ENCODE measurements around the gene BARHL1.

Gene BARHL1

DNA sequence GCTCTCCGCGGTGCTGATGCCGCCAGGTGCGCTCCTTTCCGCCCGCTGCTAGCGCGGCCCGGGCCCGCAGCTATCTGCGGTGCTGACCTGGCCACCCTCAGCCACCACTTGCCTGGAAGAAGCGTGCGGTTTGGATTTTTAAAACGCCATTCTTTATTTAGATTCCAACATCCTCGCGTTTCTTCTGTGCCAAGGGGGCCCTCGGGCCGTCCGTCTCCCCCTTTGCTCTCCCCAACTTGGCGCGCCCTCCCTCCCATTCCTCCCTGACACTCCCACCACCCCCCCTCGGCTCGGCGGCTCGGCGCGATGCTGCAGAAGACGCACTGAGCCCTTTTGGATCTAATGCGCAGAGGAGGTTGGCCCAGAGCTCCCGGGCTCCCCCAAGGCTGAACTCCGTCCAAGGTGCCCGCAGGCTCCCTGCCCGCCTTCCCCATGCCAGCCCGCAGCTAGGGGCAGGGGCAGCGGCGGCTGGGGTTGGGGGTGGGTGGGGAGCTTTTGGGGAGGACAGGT lies at the start of gene BARHL1:
TSS of gene BARHL1 (plus strand) at position 331 of the 510 bp plus-strand sequence. CDS start 192 bp downstream, outside the sequence.
- TF ChIP-seq GATA2 (IDR thresholded peaks at IDR 0.05; ENCODE audit: low read depth, low read length) = no peak
- no peak for TF ChIP-seq GATA3 (IDR thresholded peaks at IDR 0.05; ENCODE audit: low read depth, low read length)

DNA sequence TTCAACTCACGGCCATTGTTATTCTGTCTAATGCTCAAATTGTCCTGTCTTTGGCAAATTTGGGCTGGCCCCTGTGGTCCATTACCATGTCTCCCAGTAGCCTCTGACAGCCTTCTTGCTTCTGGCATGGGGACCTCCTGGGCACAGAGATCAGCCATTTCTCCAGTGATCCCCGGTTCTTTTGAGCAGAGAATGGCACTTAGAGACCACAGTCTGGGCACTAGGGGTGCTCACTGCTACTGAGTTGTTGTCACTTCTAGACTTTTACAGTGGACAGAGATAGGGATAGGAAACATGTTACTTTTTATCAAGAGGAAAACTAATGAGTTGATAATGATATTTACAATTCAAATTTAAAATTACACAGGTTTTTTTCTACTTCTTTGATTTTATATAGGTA lies 47.6 kb upstream of the BARHL1 start:
- no peak for TF ChIP-seq GATA3 (IDR thresholded peaks at IDR 0.05; ENCODE audit: low read depth, low read length)
- TF ChIP-seq GATA2 (IDR thresholded peaks at IDR 0.05; ENCODE audit: low read depth, low read length) = no peak

DNA sequence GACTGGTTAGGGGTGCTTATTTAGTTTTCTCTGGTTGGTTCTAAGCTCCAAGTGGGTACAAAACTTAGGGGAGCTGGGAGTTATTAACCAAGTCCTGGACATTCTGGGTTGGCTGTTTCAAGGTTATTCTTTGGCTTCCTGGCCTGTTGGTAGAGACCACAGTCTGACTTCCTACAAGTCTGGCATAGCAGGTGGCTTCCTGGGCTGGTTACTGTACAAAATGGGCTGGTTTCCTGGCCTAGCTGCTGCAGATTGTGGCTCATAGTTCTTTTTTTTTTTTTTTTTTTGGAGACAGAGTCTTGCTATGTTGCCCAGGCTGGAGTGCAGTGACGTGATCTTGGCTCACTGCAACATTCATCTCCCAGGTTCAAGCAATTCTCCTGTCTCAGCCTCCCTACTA lies 46.3 kb upstream of the BARHL1 start:
- TF ChIP-seq GATA2 (IDR thresholded peaks at IDR 0.05; ENCODE audit: low read depth, low read length) = no peak
- no peak for TF ChIP-seq GATA3 (IDR thresholded peaks at IDR 0.05; ENCODE audit: low read depth, low read length)

DNA sequence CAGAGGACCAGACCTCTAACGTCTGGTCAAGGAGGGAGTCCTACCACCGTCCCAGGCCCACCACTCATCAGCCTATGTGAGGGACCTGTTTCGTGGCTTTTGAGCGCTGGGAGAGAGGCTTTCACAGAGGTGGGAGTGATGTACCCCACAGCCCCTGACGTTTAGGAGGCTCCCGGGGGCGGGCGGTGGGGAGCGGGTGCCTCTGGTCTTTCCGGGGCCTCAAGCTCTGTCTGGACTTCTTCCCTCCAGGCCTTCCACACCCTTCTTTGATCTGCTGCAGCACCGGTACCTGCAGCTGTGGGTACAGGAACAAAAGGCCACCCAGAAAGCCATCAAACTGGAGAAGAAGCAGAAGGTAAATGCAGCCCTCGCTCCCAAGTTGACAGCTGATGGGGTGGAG lies 45.1 kb upstream of the BARHL1 start:
- no peak for TF ChIP-seq GATA2 (IDR thresholded peaks at IDR 0.05; ENCODE audit: low read depth, low read length)
- TF ChIP-seq GATA3 (IDR thresholded peaks at IDR 0.05; ENCODE audit: low read depth, low read length) = no peak

DNA sequence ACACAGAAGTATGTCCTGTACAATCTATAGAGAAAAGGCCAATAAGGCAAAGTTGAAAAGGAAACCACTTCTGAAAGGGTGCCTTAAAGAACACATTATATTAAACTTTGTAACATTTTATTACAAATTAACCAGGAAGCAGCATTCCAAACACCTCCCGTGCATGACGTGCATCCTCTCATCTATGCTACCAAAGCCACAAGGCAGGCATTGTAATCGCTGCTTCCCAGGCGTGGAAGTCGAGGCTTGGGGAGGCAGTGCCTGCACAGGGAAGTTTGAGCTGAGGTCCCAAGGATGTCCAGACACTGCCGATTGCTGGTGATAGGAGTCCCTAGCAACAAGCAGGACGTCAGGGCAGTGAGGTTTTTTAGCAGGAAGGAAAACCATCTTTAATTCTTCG lies 44.3 kb upstream of the BARHL1 start:
- TF ChIP-seq GATA3 (IDR thresholded peaks at IDR 0.05; ENCODE audit: low read depth, low read length) (no peak), GATA2 (IDR thresholded peaks at IDR 0.05; ENCODE audit: low read depth, low read length) (no peak)

DNA sequence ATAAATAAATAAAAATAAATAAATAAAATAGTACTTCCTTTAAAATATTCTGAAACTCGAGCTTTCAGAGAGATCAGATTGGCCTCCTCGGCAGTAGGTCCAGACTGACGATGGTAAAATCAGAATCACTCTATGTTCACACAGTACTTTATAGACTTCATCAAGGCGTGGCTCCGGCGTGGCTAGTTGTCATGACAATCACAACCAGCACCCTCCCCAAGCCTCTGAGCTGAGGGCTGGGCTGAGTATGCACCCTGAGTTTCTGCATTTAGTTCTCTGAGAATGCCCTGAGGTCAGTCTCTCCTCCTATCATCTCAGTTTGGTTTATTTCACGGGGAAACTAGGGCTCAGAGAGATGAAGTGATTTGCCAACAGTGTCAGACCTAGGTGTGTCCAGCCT lies 43.3 kb upstream of the BARHL1 start:
- TF ChIP-seq GATA2 (IDR thresholded peaks at IDR 0.05; ENCODE audit: low read depth, low read length) (no peak), GATA3 (IDR thresholded peaks at IDR 0.05; ENCODE audit: low read depth, low read length) (no peak)

DNA sequence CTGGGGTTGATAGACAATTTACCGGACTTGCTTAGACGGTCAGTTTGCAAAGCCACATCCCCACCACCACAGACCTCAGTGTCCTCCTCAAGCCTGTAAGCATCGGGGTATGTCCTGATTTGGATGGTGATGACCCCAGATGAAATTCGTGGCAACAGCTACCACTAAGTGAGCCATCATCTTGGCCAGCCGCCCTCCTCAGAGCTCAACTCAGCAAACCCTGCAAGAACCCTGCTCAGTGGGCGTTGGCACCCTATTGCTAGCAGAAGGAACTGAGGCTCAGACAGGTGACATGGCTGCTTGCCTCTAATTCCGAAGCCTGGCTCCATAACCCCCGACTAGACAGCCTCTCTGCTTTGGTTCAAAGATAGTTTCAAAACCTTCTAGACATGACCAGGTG lies 41.4 kb upstream of the BARHL1 start:
- TF ChIP-seq GATA3 (IDR thresholded peaks at IDR 0.05; ENCODE audit: low read depth, low read length) (no peak), GATA2 (IDR thresholded peaks at IDR 0.05; ENCODE audit: low read depth, low read length) (no peak)

DNA sequence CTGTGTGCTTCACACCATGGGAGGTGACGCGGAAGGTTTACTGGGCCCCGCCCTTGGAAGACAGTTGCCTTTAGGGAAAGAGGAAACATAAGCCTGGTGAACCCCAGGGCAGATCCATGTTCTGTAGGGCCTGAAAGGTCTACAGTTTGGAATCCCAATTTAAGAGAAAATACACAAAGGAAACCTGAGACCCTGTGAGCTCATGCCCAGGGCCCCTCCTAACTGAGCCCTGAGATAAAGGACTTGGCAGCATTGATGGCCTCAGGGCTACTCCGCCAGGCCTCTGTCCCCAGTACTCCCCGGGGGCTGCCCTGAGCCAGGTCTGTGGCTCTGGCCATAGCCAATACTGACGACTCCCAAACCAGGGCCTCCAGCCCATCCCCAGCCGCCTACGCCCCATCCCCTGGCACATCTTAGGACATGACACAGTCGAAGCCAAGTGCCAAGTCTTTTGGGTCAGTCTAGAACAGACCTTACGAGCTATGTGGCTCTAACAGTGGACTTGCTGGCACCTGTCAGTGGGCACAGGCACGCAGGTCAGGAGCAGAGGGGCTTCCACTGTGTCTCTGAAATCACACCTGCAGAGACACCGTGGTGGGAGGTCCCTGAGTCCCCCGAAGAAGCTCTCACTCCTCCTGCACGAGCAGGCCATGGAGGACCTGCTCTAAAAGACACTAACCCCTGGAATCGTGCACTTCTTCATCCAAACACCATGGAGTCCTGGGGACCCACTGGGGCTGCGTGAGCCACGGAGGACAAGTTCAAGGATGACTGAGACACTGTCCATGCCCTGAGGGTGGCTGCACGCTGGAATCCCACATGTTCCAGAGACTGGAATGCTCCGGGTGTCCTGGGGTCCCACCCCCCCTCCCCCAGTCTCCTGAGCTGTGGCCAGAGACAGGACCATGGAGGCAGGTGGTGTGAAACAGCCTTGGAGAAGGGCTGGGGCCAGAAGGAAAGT lies 40.3 kb upstream of the BARHL1 start:
- TF ChIP-seq GATA3 (IDR thresholded peaks at IDR 0.05; ENCODE audit: low read depth, low read length) (no peak), GATA2 (IDR thresholded peaks at IDR 0.05; ENCODE audit: low read depth, low read length) (no peak)

DNA sequence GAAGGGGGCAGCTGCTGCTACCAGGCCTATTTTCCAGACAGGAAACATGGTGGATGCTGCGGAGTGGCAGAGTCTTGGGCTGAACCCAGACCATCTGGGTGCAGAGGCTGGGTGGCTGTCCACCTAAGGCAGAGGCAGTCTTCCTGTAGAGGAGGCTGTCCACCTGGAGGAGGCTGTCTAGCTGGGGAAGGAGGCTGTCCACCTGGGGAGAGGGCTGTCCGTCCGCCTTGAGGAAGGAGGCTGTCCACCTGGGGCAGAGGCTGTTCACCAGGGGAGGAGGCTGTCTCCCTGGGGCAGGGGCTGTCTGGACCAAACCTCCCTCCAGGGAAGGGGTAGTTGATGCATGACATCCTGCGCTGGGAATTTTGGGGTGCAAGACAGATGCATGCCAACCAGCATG lies 39.2 kb upstream of the BARHL1 start:
- no peak for TF ChIP-seq GATA2 (IDR thresholded peaks at IDR 0.05; ENCODE audit: low read depth, low read length)
- no peak for TF ChIP-seq GATA3 (IDR thresholded peaks at IDR 0.05; ENCODE audit: low read depth, low read length)

DNA sequence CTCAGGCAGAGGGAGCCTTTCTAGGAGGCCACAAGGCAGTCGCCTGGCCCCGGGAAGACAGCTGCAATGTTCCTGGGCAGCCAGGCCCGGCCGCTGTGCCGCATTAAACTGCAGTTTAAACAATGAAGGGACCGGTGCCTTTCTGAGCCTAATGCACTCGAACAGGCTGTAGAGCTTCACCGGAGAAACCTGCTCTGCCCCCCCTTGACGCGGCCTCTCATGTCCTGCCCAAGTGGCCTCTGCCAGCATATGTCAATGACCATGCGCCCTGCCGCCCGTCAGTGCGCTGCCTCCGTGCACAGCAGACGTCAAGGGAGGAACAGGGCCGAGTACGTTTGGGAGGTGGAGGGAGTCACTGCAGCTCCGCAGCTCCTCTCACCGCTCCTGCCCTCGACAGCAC lies 38.4 kb upstream of the BARHL1 start:
- TF ChIP-seq GATA3 (IDR thresholded peaks at IDR 0.05; ENCODE audit: low read depth, low read length) (no peak), GATA2 (IDR thresholded peaks at IDR 0.05; ENCODE audit: low read depth, low read length) (no peak)

DNA sequence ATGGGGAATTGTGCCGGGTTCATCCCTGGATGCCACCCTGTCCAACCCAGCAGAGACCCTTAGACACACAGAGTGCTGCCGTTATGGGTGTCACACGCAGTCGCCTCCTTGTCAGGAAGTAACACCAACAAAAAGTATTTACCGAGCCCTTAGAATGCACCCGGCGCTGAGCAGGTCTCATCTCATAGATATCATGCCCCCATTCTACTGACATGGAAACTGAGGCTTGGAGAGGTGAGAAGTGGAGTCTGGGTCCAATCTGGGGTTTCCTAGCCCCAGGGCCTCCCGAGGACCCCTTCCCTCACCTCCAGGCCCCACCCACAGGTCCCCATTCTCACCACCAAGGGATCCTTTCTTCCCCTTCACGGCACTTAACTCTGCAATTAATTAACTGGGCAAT lies 36.8 kb upstream of the BARHL1 start:
- TF ChIP-seq GATA2 (IDR thresholded peaks at IDR 0.05; ENCODE audit: low read depth, low read length) = no peak
- TF ChIP-seq GATA3 (IDR thresholded peaks at IDR 0.05; ENCODE audit: low read depth, low read length) = no peak

DNA sequence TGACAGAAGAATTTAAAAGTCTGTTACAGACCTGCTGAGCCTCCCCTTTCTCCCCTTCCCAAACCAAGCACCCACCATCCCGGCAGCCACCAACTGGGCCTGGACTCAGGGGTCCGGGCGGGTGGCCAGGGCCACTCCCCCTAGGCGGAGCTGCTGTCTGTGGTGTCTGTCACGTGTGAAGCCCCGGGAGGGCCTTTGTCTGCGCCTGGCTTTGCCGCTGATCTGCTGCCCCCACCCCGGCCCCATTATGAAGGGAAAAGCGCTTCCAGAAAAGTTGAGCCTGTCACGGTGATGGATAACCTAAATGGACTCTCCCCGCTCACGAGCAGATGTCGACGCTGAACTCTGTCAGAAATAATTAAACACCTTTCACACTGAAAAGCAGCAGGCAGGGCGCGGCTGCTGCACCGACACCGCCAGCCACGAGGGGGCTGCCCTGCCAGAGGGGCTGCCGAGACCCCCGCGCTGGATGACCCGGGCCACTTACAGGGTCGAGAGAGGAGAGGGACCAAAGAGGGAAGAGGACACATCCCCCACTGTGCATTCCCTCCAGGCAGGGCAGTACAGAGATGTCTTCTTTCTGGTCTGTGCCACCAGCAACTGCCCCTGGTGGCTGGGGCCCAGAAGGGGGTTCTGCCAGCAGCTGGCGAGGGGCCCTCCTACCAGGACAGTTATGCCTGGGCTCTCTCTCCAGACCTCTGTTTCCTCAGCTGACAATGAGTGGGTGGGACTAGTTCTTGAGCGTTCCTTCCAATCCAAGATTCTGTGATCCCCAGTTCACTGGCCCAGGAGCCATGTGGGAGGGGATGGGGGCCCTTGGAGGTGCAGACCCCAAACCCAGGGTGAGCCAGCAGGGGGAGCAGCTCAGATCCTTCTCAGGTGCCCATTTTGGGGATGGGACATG lies 36.0 kb upstream of the BARHL1 start:
- 0 out of 2 replicates have a peak, but pooled peaks have one; percentile 14 for TF ChIP-seq GATA2 (IDR thresholded peaks at IDR 0.05; ENCODE audit: low read depth, low read length)
- no peak for TF ChIP-seq GATA3 (IDR thresholded peaks at IDR 0.05; ENCODE audit: low read depth, low read length)

DNA sequence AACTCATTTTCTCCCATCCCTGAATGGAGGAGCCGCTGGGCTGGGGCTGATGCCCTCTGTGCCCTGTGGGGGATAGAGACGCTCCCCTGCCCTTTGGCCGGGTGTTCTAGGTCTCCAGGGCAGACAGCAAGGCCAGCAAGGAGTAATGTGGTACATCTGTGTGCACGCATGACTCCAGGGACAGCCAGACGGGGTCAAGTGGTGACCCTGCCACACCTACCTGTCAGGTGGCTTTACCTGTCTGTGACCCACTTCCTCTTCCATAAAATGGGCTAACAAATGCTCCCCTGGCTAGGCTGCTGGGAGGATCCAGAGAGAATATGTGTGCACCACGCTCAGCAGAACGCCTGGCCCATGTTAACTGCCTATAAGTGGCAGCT lies 35.4 kb upstream of the BARHL1 start:
- TF ChIP-seq GATA3 (IDR thresholded peaks at IDR 0.05; ENCODE audit: low read depth, low read length) = no peak

DNA sequence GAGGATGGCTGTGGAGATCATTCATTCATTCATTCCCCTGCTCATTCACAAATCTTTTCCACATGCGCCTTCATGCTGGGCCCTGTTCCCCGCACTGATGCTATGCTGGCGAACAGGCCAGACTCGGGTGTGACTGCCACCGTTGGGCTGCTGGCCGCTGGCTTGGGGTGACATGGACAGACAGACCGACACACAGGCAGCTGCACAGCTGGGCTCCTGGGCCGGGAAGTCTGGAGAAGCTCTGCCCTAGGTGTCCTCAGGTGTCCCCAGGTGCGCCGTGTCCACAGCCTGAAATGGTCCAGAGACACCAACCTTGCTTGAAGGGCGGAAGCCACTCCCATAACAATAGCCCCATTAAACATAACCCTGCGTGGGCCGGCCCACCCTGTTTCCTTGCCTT lies 35.0 kb upstream of the BARHL1 start:
- TF ChIP-seq GATA2 (IDR thresholded peaks at IDR 0.05; ENCODE audit: low read depth, low read length) (no peak), GATA3 (IDR thresholded peaks at IDR 0.05; ENCODE audit: low read depth, low read length) (no peak)

Data from SH-SY5Y (cell line).